Right lobe of liver (tissue), 6 donors: Measurements from ENCODE around the gene CHL1. TPM values are rescaled to one million over a fixed set of nuclear protein-coding genes. Genes with fewer than 3 reads are reported as not detected.

Experiments used
- ATAC-seq, 4 donors: fragments of 200-7000 bp; cut with Tn5 transposase; one replicate each; pipeline ENCODE4 v1.9.1; 2020; ENCODE audit warnings: mild to moderate bottlenecking in 4 of 4, moderate library complexity in 4 of 4
- DNase-seq, 3 donors: peaks; one replicate each; pipeline ENCODE4 v3.0.0-alpha.2; 2020
- H3K27ac ChIP-seq, 3 donors: fragments of 200-600 bp; one replicate each; pipeline ENCODE4 v1.8.0; 2022
- H3K27me3 ChIP-seq, 2 donors: fragments of 200-600 bp; one replicate each; pipeline ENCODE4 v1.8.0; 2022
- H3K36me3 ChIP-seq, 4 donors: fragments of 200-600 bp; sonication (generic) in 1 of 4; one replicate each; pipeline versions ENCODE4 v1.5.1 to v1.8.0; 2017 to 2022; ENCODE audit warnings: control low read depth in 1 of 4
- H3K4me1 ChIP-seq, 4 donors: fragments of 200-600 bp; sonication (generic) in 1 of 4; one replicate each; pipeline versions ENCODE4 v1.5.1 to v1.8.0; 2017 to 2022; ENCODE audit warnings: control low read depth in 1 of 4
- H3K4me3 ChIP-seq, 3 donors: fragments of 200-600 bp; one replicate each; pipeline ENCODE4 v1.8.0; 2022
- H3K9me3 ChIP-seq, 4 donors: fragments of 200-600 bp; sonication (generic) in 1 of 4; one replicate each; pipeline versions ENCODE4 v1.5.1 to v1.8.0; 2017 to 2022; ENCODE audit warnings: control low read depth in 1 of 4
- CTCF ChIP-seq, 4 donors: fragments of 200-600 bp in 3 of 4; fragments of 450-650 bp in 1 of 4; IDR thresholded peaks; one replicate each; pipeline versions ENCODE4 v1.5.1 to v1.8.0; 2016 to 2022; ENCODE audit warnings: antibody characterized with exemption in 4 of 4, mild to moderate bottlenecking in 2 of 4
- POLR2A ChIP-seq: fragments of 450-650 bp; IDR thresholded peaks from one replicate; pipeline ENCODE4 v1.6.1; 2017; ENCODE audit warnings: antibody characterized with exemption, mild to moderate bottlenecking
- WGBS: methylation state at CpG from one replicate; pipeline ENCODE4 v1.1.6; 2018; ENCODE audit warnings: low coverage, low lambda C conversion rate; ENCODE audit not compliant: insufficient coverage; ENCODE audit errors: missing lambda C conversion rate; 5-methylcytosine and 5-hydroxymethylcytosine counted together
- intact Hi-C, 2 donors: fragments of 100-400 bp; cut with DNase I; formaldehyde crosslinking; loops; one replicate each; pipeline versions ENCODE4 v1.11.2 to v1.14.1; 2022
- long read RNA-seq: library from polyadenylated mRNA; unstranded; transcript quantifications from one replicate; pipeline ENCODE4 v2.0.0, GENCODE V29; 2019
- total RNA-seq, 6 experiments: library from RNA; depleted of rRNA in 2 of 6; stranded (reverse); fragments of >200 nt in 2 of 6; fragmentation: NEBNext Ultra II Directional in 3 of 6; extraction: Animal tissue kit (Norgen Biotek cat#: 25700) in 3 of 6; gene quantifications; one replicate each; pipeline versions ENCODE4 v1.1.0 to v1.2.4, GENCODE V29; 2016 to 2023
- donor health status: DM: no; HTN: yes; CAD: no.
- donor health status: DM: no; HTN: no; CAD: no.
- donor health status: DM: no; HTN: no; CAD: no.
- donor health status: DM: no; HTN: yes; CAD: no.
- donor health status: DM: no; HTN: yes; CAD: no.

CHL1 gene, protein sequence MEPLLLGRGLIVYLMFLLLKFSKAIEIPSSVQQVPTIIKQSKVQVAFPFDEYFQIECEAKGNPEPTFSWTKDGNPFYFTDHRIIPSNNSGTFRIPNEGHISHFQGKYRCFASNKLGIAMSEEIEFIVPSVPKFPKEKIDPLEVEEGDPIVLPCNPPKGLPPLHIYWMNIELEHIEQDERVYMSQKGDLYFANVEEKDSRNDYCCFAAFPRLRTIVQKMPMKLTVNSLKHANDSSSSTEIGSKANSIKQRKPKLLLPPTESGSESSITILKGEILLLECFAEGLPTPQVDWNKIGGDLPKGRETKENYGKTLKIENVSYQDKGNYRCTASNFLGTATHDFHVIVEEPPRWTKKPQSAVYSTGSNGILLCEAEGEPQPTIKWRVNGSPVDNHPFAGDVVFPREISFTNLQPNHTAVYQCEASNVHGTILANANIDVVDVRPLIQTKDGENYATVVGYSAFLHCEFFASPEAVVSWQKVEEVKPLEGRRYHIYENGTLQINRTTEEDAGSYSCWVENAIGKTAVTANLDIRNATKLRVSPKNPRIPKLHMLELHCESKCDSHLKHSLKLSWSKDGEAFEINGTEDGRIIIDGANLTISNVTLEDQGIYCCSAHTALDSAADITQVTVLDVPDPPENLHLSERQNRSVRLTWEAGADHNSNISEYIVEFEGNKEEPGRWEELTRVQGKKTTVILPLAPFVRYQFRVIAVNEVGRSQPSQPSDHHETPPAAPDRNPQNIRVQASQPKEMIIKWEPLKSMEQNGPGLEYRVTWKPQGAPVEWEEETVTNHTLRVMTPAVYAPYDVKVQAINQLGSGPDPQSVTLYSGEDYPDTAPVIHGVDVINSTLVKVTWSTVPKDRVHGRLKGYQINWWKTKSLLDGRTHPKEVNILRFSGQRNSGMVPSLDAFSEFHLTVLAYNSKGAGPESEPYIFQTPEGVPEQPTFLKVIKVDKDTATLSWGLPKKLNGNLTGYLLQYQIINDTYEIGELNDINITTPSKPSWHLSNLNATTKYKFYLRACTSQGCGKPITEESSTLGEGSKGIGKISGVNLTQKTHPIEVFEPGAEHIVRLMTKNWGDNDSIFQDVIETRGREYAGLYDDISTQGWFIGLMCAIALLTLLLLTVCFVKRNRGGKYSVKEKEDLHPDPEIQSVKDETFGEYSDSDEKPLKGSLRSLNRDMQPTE (N-terminal part only)
- total RNA-seq = 1 to 10 TPM in 3 of 6 experiments, under 1 TPM in 3; 0.06 to 1.1 (median 0.86) TPM
- long read RNA-seq = 0 reads

DNA sequence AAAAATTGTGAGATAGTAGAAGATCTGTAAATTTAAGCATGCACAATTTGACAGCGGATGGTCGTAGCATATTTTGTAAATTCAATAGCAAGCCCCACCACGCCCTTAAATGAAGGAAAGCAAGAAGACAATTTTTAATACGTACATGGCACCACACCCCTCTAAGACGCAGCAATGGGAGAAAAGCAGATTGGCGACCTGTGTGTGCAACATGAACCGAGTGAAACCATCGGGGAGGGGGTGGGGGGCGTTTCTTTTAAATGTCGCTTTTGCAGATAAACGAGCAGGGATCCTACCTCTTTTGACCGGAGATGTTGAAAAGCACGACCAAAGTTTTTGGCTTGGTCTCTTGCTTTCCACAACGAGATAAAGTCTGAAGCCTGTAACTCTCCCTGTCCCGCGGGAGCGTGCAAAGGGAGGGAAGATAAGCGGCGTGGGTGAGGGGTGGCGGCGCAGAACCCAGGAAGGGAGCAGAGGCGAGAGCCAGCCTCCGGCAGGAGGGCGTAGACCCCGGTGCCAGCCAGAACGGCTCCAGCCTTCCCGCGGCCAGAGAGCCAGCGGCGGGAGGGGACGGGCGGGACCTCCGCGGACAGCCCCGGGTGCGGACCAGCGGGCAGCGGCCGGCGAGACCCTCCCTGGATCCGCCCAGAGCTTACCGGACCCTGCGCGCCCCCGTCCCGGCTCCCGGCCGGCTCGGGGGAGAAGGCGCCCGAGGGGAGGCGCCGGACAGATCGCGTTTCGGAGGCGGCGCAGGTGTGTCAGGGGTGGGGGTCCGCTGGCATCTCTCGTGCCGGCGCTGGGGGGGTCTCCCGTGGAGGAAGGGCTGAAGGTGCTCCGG, at the start of gene CHL1:
CHL1 (plus strand) TSS at position 453 of the 838 bp plus-strand sequence. CDS start 123,014 bp downstream, outside the sequence.
- 7% methylated on average over 13 of the region's 64 CpGs for WGBS
- no peaks in the 10 kb centered on the region for H3K36me3 ChIP-seq
- intact Hi-C loops = no loop called here
- DNase-seq (peak in 2 of 3 donors; percentile 42 to 43), ATAC-seq (peak in 3 of 4 donors; percentile 16 to 75 (median 31))
- TF ChIP-seq POLR2A (no peak), CTCF (IDR thresholded peaks at IDR 0.05) (no peak)
- peaks cover 0 to 8% of the 10 kb centered on the region in 2 donors for H3K27me3 ChIP-seq
- H3K4me3 ChIP-seq = peak within 1 kb of the TSS in 2 of 3 donors; percentile 5 to 33
- peaks cover 0 to 17% (median 0%) of the 10 kb centered on the region in 4 donors for H3K4me1 ChIP-seq
- no peaks in the 10 kb centered on the region for H3K9me3 ChIP-seq
- no peak within 1 kb of the TSS for H3K27ac ChIP-seq

GRCh38 chr3:151614-152189, 44.9 kb upstream of the CHL1 start:
- Histone ChIP-seq H3K4me3 (no peak overlapping the region), H3K4me1 (no peaks in the 10 kb centered on the region), H3K27me3 (no peaks in the 10 kb centered on the region), H3K27ac (no peak overlapping the region), H3K9me3 (no peaks in the 10 kb centered on the region), H3K36me3 (no peaks in the 10 kb centered on the region)
- DNase-seq = no peak
- 64% methylated on average over 2 of the region's 2 CpGs for WGBS
- no peak for ATAC-seq
- TF ChIP-seq POLR2A = no peak
- no peak for TF ChIP-seq CTCF (IDR thresholded peaks at IDR 0.05)
- intact Hi-C loops = no loop called here

DNA sequence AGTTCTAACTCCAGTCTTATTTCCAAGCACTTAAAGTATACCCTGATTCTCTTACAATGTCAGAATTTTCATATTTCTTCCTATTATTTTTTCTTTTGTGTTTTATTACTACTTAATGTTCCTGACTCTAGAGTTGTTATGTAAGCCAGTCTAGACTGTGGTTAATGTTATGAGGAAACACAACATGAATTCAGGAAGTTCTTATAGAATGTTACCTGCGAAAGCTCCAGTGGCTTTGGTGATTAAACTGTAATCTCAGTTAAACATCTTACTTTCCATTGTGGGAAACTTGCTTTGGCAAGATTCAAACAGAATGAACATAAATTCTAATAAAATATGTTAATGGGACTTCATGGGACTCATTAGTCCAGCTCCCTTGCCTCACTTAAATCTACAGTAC, 36.6 kb upstream of the CHL1 start:
- DNase-seq (no peak), ATAC-seq (no peak)
- WGBS = 40% methylated on average over 1 of the region's 1 CpG
- Histone ChIP-seq H3K9me3 (no peaks in the 10 kb centered on the region), H3K4me3 (no peak overlapping the region), H3K36me3 (no peaks in the 10 kb centered on the region), H3K4me1 (no peaks in the 10 kb centered on the region), H3K27me3 (no peaks in the 10 kb centered on the region), H3K27ac (no peak overlapping the region)
- no peak for TF ChIP-seq CTCF (IDR thresholded peaks at IDR 0.05)
- no peak for TF ChIP-seq POLR2A
- intact Hi-C loops = no loop called here
